Measurements from ENCODE around the gene ACVR1C.

The ACVR1C gene

GRCh38 chr2:157492189-157492773 lies 136.4 kb downstream of the ACVR1C start:
- DNase-seq, result peak; percentile 33

DNA sequence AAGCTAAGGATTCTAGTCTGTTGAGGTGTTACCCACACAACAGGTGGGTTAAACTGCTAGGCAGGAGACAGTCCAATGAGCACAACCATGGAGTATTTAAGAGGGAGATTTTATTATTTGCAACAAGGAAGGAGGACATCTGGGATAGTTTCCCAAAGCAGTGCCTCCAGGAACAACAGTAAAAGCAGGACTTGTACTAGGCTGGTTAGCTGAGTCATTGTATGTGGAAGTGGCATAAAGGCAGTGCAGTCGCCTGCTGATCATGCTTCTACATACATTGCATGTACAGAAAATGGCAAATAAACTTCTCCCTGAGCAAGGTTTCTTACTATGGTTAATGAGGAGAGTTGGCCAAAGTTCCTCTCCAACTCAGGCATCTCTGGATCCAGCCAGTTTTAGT lies 138.7 kb downstream of the ACVR1C start:
- DNase-seq, result no peak

DNA sequence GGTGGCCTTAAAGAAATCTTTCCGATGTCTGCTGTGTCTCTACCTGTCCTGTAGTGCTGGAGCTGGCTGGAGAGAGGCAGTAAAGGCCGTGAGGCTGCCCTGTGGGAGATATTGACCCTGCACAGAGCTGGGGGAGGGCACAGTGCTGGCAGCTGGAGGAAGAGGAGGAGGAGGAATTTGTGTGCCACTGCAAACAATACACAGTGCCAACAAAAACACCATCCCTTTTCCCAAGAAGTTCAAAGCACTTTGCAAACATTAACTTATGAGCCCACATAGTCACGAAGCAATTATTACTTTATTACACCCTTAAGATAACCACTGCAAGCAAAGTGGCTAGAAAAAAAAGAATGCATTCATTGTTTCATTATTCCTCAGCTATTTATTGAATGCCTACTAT lies 139.8 kb downstream of the ACVR1C start:
- DNase-seq, result no peak

- DNase-seq, result no peak
These were observed 140.9 kb downstream of the ACVR1C start for GRCh38 chr2:157487747-157488146.

- no peak for DNase-seq
These were observed 141.4 kb downstream of the ACVR1C start for GRCh38 chr2:157487271-157487610.

- DNase-seq, result no peak
These were observed 141.9 kb downstream of the ACVR1C start for GRCh38 chr2:157486596-157487270.

GRCh38 chr2:157480182-157480961 lies 148.3 kb downstream of the ACVR1C start:
- DNase-seq, result no peak

- DNase-seq, result no peak
These were observed 149.3 kb downstream of the ACVR1C start for GRCh38 chr2:157479081-157480027.

GRCh38 chr2:157477919-157478318 lies 150.7 kb downstream of the ACVR1C start:
- DNase-seq, result no peak

GRCh38 chr2:157476953-157477709 lies 151.5 kb downstream of the ACVR1C start:
- DNase-seq, result no peak

Data from NCI-H1048 (cell line).